Measurements from ENCODE around the gene CD84. TPM values are rescaled to one million over a fixed set of nuclear protein-coding genes. Genes with fewer than 3 reads are reported as not detected.

Gene CD84
- total RNA-seq, 1 experiment from 2014 or later = not detected

DNA sequence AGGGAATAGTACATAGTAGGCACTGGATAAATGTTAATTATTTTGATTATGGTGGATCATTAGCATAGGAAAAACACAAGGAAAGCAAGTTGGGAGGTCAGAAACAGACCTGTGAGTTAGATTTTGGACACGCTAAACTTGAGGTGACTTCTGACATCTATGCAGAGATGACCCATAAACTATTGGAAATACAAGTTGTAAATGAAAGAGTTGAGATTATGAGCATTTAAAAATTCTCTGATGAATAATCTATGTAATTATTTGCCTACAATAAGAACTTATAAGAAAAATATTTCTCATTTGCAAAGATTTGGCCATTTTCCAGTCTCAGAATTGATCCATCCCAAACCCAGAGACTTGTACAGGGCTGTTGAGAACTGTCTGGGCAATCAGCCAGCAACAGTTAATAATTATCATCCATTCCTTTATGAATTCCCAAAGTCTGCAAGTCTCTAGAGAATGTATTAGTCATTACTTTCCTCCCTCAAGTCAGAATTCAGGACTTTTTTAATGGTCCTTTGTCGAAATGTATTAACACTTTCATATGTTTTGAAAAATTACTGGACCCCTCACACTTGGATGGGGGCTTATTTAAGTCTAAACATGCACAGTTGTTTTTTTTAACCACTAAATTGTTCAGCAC lies 36.9 kb downstream of the CD84 start:
- Histone ChIP-seq H3K9me3 (ENCODE audit: low read length) (no peaks in the 10 kb centered on the region), H3K27ac (ENCODE audit: low read length) (no peak overlapping the region), H3K9me2 (replicated peaks; ENCODE audit: low read length) (no peaks in the 10 kb centered on the region), H2AFZ (ENCODE audit: low read length) (no peak overlapping the region), H3K9ac (ENCODE audit: low read length) (no peak overlapping the region), H4K20me1 (ENCODE audit: low read length) (no peaks in the 10 kb centered on the region), H3K79me2 (ENCODE audit: low read length) (no peaks in the 10 kb centered on the region), H3K4me3 (ENCODE audit: low read length) (no peak overlapping the region), H3K4me2 (ENCODE audit: low read length) (no peak overlapping the region), H3K36me3 (ENCODE audit: low read depth, low read length) (no peaks in the 10 kb centered on the region), H3K4me1 (ENCODE audit: insufficient read depth, low read length) (no peaks in the 10 kb centered on the region), H3F3A (ENCODE audit: low read length, unreplicated experiment) (no peaks in the 10 kb centered on the region), H3K27me3 (ENCODE audit: low read length) (peaks cover 46% of the 10 kb centered on the region)
- CTCF ChIA-PET = no interaction called here
- no TSS peak for BruUV-seq (replicated peaks)
- no peak for ATAC-seq
- TF ChIP-seq, protein P1, sequence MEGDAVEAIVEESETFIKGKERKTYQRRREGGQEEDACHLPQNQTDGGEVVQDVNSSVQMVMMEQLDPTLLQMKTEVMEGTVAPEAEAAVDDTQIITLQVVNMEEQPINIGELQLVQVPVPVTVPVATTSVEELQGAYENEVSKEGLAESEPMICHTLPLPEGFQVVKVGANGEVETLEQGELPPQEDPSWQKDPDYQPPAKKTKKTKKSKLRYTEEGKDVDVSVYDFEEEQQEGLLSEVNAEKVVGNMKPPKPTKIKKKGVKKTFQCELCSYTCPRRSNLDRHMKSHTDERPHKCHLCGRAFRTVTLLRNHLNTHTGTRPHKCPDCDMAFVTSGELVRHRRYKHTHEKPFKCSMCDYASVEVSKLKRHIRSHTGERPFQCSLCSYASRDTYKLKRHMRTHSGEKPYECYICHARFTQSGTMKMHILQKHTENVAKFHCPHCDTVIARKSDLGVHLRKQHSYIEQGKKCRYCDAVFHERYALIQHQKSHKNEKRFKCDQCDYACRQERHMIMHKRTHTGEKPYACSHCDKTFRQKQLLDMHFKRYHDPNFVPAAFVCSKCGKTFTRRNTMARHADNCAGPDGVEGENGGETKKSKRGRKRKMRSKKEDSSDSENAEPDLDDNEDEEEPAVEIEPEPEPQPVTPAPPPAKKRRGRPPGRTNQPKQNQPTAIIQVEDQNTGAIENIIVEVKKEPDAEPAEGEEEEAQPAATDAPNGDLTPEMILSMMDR (conservative IDR thresholded peaks at IDR 0.05; ENCODE audit: low read depth, low read length) = no peak
- TF ChIP-seq EZH2phosphoT487 (IDR thresholded peaks at IDR 0.05; ENCODE audit: borderline replicate concordance, low read length) = no peak
- no peak for TF ChIP-seq EZH2 (IDR thresholded peaks at IDR 0.05; ENCODE audit: low read length, unreplicated experiment)
- DNase-seq = no peak
- intact Hi-C loops (cut with micrococcal nuclease) = no loop called here
- POLR2A ChIA-PET (ENCODE audit: unreplicated experiment) = no interaction called here

DNA sequence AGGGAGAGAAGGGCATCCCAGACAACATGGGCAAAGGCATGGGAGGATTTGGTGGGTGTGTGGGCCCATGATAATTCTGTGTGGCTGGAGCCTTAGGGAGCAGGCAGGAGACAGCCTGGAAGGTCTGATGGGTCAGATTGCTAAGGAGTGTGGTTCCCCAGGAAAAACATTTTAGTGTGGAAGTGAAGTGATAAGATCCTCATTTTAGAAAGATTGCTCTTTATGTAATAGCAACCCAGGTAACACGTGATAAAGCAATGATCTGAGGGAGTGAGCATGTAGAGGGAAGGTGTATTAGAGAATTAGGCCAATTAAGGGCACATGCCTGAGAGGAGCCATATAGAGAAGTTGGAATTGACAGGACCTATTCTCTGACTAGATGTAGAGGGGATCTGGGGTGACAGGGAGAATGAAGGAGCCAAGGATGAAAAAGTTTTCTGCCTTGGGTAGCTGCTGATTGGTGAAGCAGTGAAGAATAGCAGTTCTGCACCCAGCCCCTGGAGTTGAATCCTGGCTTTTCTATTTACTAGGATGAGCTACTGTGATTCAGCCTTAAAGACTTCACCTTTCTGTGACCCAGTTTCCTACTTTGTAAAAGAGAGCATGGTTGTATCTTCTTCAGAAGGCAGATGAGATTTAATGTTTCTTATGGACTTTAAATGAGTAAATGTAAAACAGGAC lies 37.5 kb downstream of the CD84 start:
- BruUV-seq (replicated peaks) = no TSS peak
- POLR2A ChIA-PET (ENCODE audit: unreplicated experiment) = no interaction called here

More for the DNA sequence above, 37.5 kb downstream of the CD84 start:
- Histone ChIP-seq H3K27ac (ENCODE audit: low read length) (no peak overlapping the region), H3K9me3 (ENCODE audit: low read length) (no peaks in the 10 kb centered on the region), H3K79me2 (ENCODE audit: low read length) (no peaks in the 10 kb centered on the region), H3K36me3 (ENCODE audit: low read depth, low read length) (no peaks in the 10 kb centered on the region), H4K20me1 (ENCODE audit: low read length) (no peaks in the 10 kb centered on the region), H3K4me3 (ENCODE audit: low read length) (no peak overlapping the region), H3K4me1 (ENCODE audit: insufficient read depth, low read length) (no peaks in the 10 kb centered on the region), H3F3A (ENCODE audit: low read length, unreplicated experiment) (no peaks in the 10 kb centered on the region), H3K4me2 (ENCODE audit: low read length) (no peak overlapping the region), H3K27me3 (ENCODE audit: low read length) (peaks cover 46% of the 10 kb centered on the region), H2AFZ (ENCODE audit: low read length) (no peak overlapping the region), H3K9ac (ENCODE audit: low read length) (no peak overlapping the region), H3K9me2 (replicated peaks; ENCODE audit: low read length) (no peaks in the 10 kb centered on the region)
- intact Hi-C loops (cut with micrococcal nuclease) = no loop called here
- no peak for ATAC-seq
- TF ChIP-seq EZH2phosphoT487 (IDR thresholded peaks at IDR 0.05; ENCODE audit: borderline replicate concordance, low read length) (no peak), EZH2 (IDR thresholded peaks at IDR 0.05; ENCODE audit: low read length, unreplicated experiment) (no peak)
- TF ChIP-seq, protein P1 (conservative IDR thresholded peaks at IDR 0.05; ENCODE audit: low read depth, low read length) = no peak
- CTCF ChIA-PET = no interaction called here
- DNase-seq = no peak

Measured in PC-3 (cell line).